GM18507 (cell line): ENCODE results near the gene RIN2.

Experiments
- DNase-seq: peaks from one replicate; pipeline ENCODE4 v3.0.0; 2011; ENCODE audit warnings: low read depth; ENCODE audit not compliant: insufficient read length; ENCODE audit errors: extremely low spot score
- FAIRE-seq: peaks from 2 replicates; lab custom pipeline; 2011; peaks lifted over from hg19 to GRCh38; lab: Jason Lieb, UNC

Gene RIN2, protein sequence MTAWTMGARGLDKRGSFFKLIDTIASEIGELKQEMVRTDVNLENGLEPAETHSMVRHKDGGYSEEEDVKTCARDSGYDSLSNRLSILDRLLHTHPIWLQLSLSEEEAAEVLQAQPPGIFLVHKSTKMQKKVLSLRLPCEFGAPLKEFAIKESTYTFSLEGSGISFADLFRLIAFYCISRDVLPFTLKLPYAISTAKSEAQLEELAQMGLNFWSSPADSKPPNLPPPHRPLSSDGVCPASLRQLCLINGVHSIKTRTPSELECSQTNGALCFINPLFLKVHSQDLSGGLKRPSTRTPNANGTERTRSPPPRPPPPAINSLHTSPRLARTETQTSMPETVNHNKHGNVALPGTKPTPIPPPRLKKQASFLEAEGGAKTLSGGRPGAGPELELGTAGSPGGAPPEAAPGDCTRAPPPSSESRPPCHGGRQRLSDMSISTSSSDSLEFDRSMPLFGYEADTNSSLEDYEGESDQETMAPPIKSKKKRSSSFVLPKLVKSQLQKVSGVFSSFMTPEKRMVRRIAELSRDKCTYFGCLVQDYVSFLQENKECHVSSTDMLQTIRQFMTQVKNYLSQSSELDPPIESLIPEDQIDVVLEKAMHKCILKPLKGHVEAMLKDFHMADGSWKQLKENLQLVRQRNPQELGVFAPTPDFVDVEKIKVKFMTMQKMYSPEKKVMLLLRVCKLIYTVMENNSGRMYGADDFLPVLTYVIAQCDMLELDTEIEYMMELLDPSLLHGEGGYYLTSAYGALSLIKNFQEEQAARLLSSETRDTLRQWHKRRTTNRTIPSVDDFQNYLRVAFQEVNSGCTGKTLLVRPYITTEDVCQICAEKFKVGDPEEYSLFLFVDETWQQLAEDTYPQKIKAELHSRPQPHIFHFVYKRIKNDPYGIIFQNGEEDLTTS

DNA sequence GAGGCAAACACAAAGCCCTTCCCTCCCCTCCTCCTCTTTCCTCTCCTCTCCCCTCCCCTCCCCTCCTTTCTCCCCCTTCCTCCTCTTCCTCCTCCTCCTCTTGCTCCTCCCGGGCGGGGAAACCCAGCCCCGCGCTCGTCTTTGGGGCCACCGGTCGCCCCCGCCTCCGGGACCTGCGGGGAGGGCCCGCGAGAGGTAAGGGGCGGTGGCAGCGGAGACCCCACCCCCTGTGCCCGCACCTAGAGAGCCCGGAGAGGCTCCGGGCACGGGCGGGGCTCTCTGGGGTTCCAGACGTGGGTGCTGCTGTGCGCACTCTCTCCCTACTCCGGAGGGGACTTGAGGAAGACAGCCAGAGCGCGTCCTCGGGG lies at the start of gene RIN2:
RIN2 (plus strand) TSS at position 126 of the 368 bp plus-strand sequence. CDS start 131,344 bp downstream, outside the sequence.
- FAIRE-seq: no peak
- DNase-seq: no peak

DNA sequence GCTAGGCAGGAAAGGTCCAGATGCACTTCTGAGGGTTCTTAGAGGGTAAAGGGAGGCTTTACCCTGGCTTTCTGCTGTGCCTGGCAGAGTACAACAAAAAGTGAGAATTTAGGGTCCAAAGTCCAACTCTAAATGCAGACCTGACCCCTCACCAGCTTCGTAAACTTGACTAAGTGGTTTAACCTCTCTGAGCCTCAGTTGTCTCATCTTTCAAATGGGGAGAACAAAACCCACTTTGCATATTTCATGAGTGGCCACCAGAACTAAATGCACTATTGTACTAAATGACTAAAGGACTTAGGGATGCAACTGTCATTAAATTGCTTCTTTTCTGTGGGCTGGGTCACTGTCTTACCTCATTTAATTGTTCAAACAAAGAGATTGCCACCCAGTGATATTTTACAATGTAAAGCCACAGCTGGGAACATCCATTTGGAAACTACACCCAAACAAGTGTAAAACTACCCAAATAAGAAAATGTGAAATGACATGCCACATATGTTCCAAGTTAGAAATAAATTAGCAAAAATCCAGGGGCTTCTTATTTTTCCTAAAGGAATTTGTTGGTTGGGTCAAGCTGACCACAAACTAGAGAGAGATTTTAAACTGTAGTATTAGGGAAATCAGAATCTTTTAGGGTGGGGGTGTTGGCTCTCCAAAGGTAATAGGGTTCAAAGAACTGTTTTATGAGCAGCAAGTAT lies 48.3 kb upstream of the RIN2 start:
- DNase-seq: no peak
- no peak for FAIRE-seq

DNA sequence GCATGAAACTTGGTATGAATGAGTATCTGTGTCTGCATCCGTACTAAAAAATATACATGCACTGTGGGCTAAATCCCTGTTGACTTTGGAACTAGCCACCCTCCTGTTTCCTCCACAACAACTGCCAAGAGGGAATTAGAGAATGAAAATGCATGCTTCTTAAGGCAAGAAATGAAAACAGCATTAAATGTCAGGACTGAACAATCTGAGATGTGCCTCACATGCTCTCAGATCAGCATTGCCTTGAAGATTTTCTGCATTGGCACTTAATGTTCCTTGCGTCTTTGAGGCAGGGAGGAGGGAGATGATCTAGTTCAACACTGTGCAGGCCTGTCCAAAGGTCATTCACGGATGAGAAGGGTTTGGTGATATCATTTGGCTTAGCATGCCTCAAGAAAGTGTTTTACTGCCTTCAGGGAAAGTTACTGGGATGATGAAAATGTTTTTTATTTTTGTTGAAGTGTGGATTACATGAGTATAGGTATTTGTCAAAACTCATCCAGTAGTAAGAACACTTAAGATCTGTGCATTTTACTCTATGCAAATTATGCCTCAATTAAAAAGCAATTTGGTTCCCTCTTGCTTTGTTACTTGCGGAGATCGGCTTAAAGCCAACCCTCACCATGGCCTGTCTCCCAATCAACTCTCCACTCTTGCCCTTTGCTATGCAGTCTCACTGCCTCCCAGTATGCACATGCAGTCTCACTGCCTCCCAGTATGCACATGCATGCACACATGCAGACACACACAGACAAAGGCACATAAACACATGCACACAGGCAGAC lies 47.5 kb upstream of the RIN2 start:
- no peak for FAIRE-seq
- DNase-seq: no peak

DNA sequence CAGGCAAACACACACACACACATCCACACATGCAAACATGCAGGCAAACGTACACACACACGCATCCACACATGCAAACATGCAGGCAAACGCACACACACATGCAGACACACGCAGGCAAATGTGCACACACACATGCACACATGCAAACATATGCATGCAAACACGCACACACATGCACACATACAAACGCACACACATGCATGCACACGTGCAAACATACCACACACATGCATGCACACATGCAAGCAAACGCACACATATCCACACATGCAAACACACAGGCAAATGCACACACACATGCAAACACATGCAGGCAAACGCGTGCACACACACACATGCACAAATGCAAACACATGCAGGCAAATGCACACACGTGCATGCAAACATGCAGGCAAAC lies 46.9 kb upstream of the RIN2 start:
- DNase-seq (no peak), FAIRE-seq (no peak)

DNA sequence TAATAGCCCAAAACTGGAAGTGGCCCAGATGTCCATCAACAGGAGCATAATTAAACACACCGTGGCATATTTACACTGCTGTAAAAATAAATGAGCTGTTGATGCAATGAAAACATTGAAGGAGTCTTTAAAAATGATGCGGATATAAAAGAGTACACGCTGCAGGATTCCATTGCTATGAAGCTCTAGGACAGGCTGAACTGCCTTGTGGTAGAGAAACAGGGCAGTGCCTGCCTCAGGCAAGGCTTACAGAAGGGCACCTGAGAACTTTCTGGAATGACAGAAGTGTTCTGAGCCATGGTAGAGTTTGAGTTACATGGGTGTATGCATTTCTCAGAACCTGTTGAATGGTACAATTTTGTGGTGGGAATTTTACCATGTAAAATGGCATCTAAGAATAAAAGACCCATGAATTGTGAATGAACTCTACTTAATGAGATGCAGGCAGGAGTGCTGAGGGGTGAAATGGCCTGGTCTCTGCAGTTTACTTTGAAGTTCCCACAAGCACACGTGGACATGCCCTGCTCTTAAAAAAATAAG lies 45.3 kb upstream of the RIN2 start:
- no peak for FAIRE-seq

DNA sequence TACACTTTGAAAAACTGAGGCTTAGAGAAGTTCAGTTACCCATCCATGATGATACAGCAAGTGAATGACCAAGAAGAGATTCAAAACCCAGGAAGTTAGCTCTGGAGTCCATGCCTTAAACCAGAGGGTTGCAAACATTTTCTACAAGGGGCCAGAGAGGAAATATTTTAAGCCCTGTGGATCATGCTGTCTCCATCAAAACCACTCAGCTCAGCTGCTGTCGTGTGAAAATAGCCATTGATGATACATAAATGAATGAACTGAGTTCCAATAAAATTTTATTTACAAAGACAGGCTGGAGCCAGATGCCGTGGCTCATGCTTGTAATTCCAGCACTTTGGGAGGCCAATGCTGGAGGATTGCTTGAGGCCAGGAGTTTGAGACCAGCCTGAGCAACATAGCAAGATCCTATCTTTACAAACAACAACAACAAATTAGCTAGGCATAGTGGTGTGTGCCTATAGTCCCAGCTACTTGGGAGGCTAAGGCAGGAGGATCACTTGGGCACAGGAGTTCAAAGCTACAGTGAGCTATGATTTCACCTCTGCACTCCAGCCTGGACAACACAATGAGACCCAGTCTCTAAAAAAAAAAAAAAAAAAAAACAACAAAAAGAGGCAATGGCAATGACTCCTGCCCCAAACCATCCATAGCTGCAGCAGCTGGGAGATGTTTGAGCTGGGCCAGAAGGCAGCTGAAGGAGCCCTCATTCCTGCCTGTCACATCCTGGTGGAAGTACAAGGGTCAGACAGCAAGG lies 44.1 kb upstream of the RIN2 start:
- DNase-seq (no peak), FAIRE-seq (no peak)

More for the DNA sequence above, 45.3 kb upstream of the RIN2 start:
- DNase-seq: no peak

DNA sequence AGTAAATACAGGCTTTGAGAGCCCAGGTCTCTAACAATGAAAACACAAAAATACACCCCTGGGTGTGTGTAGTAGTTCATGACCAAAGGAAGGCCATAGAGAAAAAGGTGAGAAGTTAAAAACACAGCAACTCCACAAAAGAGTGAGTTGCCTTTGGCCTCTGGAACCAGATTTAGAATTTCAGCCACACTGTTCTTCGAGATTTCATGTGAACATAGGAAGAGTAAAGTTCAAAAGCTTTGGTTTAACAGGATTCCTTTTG lies 43.5 kb upstream of the RIN2 start:
- DNase-seq (no peak), FAIRE-seq (no peak)

DNA sequence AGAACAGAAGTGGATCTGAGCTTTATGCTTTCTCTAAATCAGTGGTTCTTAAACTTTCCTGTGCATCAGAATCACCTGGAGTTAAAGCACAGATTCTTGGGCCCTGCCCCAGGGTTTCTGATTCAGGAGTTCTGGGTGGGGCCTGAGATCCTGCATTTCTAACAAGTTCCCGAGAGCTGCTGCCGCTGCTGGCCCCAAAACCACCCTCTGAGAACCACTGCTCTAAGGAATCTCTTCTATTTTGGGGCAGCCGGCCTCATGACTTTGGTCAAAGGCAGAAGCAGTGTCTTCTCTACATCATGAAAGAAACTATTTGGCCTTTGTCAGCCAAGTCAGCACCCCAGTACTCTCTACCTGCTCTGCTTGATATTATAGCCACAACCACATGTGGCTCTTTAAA lies 42.1 kb upstream of the RIN2 start:
- DNase-seq: no peak
- FAIRE-seq: no peak

DNA sequence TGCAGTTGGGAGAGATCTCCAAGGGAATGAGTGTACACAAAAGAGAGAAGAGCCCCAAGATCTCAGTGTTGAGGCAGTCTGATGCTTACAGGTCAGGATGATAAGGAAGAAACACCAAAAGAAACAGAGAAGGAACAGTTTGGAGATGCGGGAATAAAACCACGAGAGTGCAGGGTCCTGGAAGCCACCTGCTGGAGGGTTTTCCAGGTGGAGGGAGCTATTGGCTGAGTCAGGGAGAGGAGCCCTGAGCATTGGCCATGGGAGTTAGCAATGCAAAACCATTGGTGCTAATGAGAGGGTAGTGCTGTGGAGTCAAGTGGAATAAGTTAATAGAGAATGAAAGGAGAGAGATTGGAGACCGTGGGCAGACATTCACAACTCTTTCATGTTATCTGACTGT lies 39.2 kb upstream of the RIN2 start:
- DNase-seq (no peak), FAIRE-seq (no peak)

DNA sequence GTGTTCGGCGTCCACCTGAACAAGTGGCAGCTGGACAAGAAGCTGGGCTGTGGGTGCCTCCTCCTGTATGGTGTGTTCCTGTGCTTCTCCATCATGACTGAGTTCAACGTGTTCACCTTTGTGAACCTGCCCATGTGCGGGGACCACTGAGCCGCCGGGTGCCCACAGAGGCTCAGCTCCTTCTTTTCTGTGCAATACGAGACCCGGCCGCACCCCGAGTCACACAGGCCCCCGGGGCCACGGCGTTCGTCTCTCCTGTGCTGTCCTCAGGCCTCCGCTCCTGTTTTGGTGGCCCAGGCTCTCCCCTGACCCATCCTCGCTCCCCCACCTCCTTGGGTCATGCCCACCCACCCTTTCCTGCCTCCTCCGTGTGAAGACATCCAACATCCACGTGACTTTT lies 37.1 kb upstream of the RIN2 start:
- FAIRE-seq: no peak
- no peak for DNase-seq

DNA sequence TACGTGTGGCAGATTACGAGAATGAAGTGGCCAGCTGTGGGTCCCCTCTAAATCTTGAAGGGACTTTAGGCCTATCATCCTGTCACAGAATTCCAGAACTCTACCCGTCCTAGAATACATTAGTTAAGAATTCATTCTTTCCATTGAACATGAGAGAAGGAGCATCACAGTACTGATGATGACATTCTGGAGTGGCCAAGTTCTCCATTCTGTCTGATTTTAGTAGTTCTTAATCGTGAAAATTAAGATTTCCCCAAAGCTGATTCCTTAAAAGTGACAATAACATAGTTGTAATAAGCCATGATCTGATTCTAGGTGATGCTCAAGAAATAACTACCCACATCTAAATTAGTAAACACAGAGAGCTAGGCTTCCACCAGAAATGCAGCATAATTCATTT lies 35.0 kb upstream of the RIN2 start:
- no peak for DNase-seq
- FAIRE-seq: no peak

DNA sequence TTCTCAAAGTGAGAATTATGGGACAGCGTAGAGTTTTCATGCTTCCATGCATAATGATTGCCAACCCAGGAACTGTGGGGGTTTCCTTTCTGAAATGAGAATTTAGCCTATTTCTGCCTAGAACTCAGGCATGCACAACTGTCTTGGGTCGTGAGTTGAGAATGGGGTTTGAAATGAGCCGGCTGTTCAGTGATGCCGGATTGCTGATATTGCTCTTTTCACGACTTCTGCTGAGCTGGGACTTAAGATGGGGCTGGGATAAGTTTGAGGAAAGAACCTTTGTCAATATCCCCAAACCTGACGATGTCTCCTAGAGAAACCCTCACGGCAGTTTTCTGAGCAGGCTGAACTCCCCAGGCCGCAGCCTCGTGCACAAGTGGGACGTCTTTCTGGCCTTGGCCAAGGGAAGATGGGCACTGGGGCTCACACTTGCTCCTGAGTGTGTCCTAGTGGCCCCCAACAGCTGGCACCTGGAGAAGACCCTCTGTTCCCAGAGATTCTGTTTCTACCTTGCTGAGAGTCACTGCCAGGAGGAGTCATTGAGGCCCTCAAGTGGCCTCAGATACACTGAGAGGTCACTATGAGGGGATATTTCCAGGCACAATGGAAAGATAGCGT lies 34.1 kb upstream of the RIN2 start:
- no peak for DNase-seq
- no peak for FAIRE-seq

DNA sequence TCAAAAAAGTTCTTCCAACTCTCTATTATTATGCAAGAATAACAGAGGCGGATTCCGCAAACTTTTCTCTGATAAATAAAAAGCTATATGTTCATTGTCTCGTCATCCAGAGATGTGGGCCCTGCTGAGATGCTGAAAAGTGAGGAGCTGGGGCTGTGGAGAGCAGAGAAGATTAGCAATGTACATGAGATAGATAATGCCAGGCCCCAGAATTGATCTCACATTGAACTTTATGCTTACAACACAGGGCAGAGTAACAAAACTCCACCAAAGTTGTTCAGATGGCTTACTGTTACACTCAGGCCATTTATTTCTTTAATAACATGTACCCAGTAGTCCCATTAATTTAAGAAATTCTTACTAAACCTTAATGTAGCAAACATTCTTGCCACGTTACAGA lies 32.7 kb upstream of the RIN2 start:
- DNase-seq: no peak
- no peak for FAIRE-seq

DNA sequence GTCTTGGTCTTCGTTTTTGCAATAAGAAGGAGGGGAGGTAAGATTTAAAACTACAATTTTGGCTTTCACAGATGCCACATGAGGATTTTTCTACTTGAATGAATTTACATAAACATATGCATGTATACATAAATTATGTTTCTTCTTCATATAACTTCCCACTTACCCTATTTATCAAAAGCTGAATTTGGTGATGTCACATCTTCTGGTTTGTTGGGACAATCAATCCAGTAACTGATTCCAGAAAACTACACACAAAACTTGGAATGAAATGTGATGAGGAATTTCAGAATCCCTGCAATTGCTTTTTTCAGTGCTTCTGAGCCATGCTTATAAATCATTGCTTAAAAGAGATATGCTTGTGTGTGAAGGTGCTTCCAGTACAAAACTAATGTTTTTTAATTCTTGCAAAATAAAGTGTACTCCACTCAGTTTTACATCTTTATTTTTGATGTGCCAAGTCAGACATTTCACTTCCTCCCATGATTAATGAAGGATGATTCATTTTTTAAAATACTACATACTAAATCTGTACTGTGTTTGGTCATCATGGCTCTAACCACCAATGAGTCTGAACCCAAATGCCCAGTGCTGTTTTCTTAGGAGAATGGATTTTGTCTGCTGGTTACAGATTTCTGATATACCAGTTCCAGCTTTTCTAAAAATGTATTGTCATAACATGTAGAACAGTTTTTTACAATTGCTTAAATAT lies 32.1 kb upstream of the RIN2 start:
- FAIRE-seq: no peak
- no peak for DNase-seq

DNA sequence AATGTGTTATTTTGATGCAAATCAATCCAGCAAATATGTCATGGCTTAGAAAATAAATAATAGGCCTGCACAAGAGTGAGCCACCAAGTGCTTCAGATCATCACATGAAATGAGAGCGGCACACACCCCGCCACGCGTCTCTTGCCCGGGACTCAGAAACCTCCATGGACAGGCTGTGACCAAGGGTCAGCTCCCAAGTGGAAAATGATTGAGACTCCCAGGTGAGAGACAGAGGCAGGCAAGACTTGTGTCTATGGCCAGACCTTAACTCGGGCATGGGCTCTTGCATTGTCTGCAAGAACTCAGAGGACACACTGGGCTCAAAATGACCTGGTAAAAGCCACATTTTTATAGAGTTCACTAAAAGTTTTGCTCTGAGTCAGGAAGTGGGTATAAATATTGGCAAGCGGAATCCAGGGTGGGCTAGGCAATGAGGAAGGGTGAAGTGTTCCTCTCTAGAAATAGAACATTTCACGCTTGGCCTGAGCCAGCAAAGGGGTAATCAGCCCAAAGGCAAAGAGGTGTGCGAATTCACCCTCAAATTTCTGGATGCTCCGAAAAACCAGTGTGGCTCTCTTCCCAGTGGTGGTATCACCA lies 30.7 kb upstream of the RIN2 start:
- FAIRE-seq (no peak), DNase-seq (no peak)

DNA sequence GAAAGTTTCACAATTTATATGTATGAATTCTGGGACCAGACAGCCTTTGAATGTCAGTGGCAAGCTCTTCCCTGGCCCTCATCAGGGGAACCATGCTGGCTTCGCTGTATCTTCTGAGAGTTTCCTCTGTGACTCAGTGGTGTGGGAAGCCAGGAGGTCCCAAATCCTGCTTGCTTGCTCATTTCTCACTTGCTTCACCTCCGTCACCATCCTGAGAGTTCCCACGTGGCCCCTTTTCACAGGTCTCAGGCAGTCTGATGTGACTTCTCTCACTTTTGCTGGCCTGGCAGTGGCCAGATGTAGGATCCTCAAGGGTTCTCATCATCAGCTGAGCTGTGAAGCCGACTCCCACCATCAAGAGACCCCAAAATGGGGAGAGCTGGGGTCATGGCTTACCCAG lies 28.4 kb upstream of the RIN2 start:
- no peak for FAIRE-seq
- no peak for DNase-seq

DNA sequence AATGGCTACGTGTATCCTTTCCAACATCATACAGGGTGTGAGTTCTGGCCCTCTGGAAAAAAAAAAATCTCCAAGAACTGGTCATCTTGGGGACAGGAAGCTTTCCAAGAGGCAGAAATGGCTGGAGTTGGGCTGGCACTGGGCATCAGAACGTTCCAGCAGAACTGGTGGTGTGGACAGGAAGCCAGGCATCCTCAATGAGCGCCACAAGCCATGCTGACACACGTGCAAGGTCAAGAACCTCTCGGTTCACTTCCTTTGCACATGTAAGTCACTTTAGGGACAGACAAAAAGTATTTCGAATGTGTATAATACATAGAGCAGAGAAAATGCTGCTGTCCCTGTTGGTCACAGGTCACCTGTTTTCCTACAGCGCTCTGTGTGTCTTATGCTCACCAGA lies 27.4 kb upstream of the RIN2 start:
- FAIRE-seq (no peak), DNase-seq (no peak)
